ENCODE results near the gene C6orf89. TPM values are rescaled to one million over a fixed set of nuclear protein-coding genes. Genes with fewer than 3 reads are reported as not detected.

Gene C6orf89
- total RNA-seq, 1 donor from 2014 or later, result 54.7 TPM

DNA sequence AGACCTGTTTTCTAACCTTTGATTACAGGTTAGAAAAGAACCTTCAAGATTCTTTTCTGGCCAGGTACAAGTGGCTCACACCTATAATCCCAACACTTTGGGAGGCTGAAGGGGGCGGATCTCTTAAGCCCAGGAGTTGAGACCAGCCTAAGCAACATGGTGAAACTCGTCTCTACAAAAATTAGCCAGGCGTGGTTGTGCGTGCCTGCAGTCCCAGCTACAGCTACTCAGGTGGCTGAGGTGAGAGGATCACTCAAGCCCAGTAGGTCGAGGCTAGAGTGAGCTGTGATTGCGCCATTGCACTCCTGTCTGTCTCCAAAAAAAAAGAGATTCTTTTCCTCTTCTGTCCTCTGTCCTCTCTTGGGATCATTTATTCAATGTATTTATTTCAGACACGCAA, 25.6 kb upstream of the C6orf89 start:
- Histone ChIP-seq H3K4me3 (no peak overlapping the region), H3K27me3 (ENCODE audit: low read depth) (no peaks in the 10 kb centered on the region), H3K27ac (no peak overlapping the region), H3K36me3 (peaks cover 30% of the 10 kb centered on the region), H3K9me3 (no peaks in the 10 kb centered on the region), H3K4me1 (peaks cover 2% of the 10 kb centered on the region)
- ATAC-seq (no peak), DNase-seq (no peak)
- TF ChIP-seq, protein P1, sequence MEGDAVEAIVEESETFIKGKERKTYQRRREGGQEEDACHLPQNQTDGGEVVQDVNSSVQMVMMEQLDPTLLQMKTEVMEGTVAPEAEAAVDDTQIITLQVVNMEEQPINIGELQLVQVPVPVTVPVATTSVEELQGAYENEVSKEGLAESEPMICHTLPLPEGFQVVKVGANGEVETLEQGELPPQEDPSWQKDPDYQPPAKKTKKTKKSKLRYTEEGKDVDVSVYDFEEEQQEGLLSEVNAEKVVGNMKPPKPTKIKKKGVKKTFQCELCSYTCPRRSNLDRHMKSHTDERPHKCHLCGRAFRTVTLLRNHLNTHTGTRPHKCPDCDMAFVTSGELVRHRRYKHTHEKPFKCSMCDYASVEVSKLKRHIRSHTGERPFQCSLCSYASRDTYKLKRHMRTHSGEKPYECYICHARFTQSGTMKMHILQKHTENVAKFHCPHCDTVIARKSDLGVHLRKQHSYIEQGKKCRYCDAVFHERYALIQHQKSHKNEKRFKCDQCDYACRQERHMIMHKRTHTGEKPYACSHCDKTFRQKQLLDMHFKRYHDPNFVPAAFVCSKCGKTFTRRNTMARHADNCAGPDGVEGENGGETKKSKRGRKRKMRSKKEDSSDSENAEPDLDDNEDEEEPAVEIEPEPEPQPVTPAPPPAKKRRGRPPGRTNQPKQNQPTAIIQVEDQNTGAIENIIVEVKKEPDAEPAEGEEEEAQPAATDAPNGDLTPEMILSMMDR (IDR thresholded peaks at IDR 0.05), result no peak
- intact Hi-C loops (cut with DNase I), result no loop called here

DNA sequence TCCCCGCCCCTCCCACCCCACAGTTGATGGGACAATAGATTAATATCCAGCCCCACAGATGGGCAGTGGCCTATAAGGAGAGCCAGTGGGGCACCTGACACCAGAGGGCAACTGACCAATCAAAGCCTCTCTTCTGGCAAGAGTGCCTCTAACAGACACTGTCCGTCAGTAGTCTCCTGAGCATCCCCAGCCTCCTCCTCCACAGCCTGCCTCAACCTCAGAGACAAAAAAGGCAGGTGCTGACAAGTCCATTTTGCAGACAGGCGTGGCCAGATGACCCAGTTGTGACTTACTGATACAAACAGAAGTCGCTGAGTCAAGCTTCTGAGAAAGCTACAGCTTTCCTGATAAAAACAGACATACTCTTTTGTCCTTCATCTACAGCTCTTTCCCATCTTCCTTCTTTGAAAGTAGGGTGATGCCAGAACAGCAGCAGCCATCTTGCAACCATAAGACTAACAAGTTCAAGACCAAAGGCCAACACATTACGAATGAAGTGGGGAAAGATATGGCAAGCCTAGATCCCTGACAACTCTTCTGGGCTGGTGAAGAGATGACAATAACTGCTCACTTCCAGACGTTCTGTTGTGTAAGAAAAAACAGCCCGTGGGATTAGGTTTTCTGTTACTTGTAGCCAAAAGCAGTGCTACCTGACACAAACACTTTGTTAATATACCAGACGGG, 23.4 kb upstream of the C6orf89 start:
- H3K4me3 ChIP-seq, result no peak overlapping the region
- no peak for DNase-seq
- no peaks in the 10 kb centered on the region for H3K27me3 ChIP-seq (ENCODE audit: low read depth)
- H3K4me1 ChIP-seq, result peaks cover 7% of the 10 kb centered on the region
- peaks cover 16% of the 10 kb centered on the region for H3K36me3 ChIP-seq
- TF ChIP-seq, protein P1 (IDR thresholded peaks at IDR 0.05), result no peak
- no peaks in the 10 kb centered on the region for H3K9me3 ChIP-seq
- no peak overlapping the region for H3K27ac ChIP-seq
- intact Hi-C loops (cut with DNase I), result no loop called here
- no peak for ATAC-seq

DNA sequence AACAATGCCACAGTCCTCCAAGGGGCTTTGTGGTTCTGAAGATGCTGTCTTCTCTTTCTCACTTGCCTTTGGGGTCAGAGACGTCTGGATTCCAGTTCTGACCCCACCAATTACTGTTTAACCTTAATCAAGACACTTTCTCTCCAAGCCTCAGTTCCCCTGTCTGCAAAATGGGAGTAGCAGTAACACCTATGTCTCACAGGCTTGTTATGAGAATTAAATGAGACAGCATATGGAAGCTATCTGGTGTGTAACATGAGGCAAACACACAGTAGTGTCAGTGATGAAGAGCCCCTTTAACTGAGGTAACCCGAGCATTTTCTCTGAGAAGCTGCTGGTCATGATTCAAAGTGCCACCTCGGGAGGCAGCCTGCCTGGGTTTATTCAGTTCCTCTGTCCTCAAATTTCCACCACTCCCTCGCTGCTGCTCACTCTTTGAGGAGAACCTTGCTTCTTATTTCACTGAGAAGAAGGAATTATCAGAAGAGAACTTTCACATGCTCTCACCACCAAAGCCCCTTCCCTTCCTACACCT, 22.8 kb upstream of the C6orf89 start:
- peaks cover 16% of the 10 kb centered on the region for H3K36me3 ChIP-seq

DNA sequence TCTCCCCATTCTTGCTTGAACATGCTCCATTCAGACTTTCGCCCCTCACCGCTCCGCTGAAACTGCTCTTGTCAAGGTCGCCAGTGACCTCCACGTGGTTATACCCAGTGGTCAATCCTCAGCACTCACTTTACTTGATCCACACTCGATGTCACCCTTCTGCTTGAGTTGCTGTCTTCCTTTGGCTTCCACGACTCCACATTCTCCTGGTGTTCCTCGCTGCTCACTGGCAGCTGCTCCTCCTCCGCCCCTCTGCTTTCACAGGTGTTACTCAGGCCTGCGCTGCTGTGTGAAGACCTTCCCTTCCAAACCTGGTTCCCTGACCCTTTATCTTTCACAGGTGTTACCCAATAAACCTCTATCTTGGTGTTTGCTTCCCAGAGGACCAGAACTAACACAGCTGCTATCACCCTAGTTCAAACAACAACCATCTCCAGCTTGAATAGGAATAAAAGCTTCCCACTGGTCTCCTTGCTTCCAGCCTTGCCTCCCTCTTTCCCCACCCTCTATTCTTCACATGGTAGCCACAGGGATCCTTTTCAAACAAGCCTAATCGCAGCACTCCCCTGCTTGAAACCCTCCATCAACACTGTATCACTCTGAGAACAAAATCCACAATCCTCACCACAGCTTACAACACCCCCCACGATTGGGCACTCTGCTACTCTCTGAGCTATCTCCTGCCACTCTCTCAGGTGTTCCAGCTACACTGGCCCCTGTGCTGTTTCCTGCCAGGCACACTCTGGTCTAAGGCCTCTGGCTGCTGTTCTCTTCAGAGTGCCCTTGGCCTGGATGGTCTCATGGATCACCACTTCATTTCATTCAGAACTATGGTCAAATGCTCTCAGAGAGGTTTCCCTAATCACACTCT, 21.8 kb upstream of the C6orf89 start:
- no peak for ATAC-seq
- peaks cover 23% of the 10 kb centered on the region for H3K36me3 ChIP-seq
- H3K4me1 ChIP-seq, result peaks cover 7% of the 10 kb centered on the region
- no peak for DNase-seq
- no peaks in the 10 kb centered on the region for H3K27me3 ChIP-seq (ENCODE audit: low read depth)
- intact Hi-C loops (cut with DNase I), result no loop called here
- H3K4me3 ChIP-seq, result no peak overlapping the region
- no peak overlapping the region for H3K27ac ChIP-seq
- H3K9me3 ChIP-seq, result no peaks in the 10 kb centered on the region
- TF ChIP-seq, protein P1 (IDR thresholded peaks at IDR 0.05), result no peak

More for the DNA sequence above, 22.8 kb upstream of the C6orf89 start:
- ATAC-seq (no peak), DNase-seq (no peak)
- intact Hi-C loops (cut with DNase I), result no loop called here
- TF ChIP-seq, protein P1 (IDR thresholded peaks at IDR 0.05), result no peak
- H3K4me1 ChIP-seq, result peaks cover 7% of the 10 kb centered on the region
- H3K9me3 ChIP-seq, result no peaks in the 10 kb centered on the region
- H3K4me3 ChIP-seq, result no peak overlapping the region
- no peak overlapping the region for H3K27ac ChIP-seq
- no peaks in the 10 kb centered on the region for H3K27me3 ChIP-seq (ENCODE audit: low read depth)

DNA sequence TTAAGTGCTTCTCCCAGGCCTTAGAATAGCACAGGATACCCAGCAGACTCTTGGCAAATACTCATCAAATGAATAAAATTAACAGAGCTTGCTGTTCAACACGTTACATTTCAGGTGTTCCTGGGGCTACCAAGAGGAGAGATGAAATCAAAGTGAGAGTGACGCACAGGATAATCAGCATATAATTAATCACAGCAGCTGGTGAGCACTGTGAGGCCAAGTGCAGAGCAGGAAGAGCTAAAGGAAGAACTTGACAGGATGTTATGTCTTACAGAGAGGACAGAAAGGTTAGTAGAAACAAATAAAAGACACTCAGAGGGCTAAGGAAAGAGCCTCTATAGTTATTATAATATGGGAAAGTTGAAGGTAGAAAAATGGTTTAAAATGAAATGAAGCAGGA, 19.9 kb upstream of the C6orf89 start:
- DNase-seq, result no peak
- no peak overlapping the region for H3K4me3 ChIP-seq
- ATAC-seq, result no peak
- peaks cover 32% of the 10 kb centered on the region for H3K36me3 ChIP-seq
- intact Hi-C loops (cut with DNase I), result no loop called here
- no peaks in the 10 kb centered on the region for H3K27me3 ChIP-seq (ENCODE audit: low read depth)
- no peaks in the 10 kb centered on the region for H3K9me3 ChIP-seq
- H3K27ac ChIP-seq, result no peak overlapping the region
- H3K4me1 ChIP-seq, result peaks cover 7% of the 10 kb centered on the region
- TF ChIP-seq, protein P1 (IDR thresholded peaks at IDR 0.05), result no peak
